ENCODE results near the gene LIMS2. TPM values are rescaled to one million over a fixed set of nuclear protein-coding genes. Genes with fewer than 3 reads are reported as not detected.

LIMS2 gene
- total RNA-seq, 2 donors from 2014 or later = 9.6 to 21.4 TPM

DNA sequence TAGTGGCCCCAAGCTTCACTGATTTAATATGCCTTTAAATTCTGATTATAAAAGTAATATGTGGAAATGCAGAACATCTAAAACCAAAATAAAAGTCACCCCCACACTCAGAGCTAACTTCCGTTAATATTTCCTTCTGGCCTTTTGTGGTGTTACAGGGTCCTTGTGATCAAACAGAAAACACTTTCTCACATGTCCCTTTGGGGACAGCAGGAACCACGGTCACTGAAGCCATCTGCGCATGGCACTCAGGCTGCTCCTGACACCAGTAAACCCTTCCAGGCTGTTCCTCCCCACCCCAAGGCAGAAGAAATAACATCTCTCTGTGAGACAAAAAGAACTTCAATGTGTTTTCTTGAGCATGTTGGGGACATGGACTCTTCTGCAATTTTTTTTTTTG lies 54.5 kb downstream of the LIMS2 start:
- no peak for DNase-seq

DNA sequence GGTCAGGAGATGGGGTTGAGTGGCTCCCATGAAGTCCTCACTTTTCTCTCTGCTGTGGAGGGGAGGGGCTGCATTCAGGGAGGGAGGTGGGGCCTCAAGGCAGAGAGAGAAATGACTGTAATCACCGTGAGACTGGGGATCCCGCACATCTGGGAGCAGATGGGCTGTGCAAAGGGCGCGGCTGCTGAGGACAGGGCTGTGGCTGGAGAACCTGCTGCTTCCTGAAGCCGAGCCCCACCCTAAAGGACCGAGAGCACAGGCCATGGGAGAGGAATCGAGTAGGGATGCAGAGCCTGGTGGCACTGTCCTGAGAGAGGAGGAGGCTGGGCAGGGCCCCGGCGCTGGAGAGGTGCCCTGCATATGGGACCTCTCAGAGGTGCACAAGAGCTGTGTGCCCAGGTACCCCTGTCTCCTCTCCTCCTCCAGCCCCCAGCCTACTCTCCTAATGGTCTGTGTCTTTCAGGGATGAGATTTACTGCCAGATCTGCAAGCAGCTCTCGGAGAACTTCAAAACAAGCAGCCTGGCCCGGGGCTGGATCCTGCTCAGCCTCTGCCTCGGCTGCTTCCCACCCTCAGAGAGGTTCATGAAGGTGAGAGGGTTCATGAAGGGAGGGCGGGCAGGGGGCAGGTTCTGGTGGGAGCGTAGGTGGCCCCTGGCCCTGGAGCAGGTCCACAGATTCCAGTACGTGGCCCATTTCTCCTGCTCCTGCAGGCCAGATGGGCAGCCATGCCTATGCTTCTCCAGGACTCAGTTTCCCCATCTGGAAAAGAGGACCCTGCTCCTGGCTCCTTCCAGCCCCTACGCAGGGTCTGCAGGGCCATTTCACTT lies 55.2 kb downstream of the LIMS2 start:
- ATAC-seq = no peak
- TF ChIP-seq, protein P1, sequence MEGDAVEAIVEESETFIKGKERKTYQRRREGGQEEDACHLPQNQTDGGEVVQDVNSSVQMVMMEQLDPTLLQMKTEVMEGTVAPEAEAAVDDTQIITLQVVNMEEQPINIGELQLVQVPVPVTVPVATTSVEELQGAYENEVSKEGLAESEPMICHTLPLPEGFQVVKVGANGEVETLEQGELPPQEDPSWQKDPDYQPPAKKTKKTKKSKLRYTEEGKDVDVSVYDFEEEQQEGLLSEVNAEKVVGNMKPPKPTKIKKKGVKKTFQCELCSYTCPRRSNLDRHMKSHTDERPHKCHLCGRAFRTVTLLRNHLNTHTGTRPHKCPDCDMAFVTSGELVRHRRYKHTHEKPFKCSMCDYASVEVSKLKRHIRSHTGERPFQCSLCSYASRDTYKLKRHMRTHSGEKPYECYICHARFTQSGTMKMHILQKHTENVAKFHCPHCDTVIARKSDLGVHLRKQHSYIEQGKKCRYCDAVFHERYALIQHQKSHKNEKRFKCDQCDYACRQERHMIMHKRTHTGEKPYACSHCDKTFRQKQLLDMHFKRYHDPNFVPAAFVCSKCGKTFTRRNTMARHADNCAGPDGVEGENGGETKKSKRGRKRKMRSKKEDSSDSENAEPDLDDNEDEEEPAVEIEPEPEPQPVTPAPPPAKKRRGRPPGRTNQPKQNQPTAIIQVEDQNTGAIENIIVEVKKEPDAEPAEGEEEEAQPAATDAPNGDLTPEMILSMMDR (IDR thresholded peaks at IDR 0.05) = no peak
- TF ChIP-seq POLR2A (IDR thresholded peaks at IDR 0.05) = no peak
- Histone ChIP-seq H3K9me3 (no peaks in the 10 kb centered on the region), H3K4me3 (no peak overlapping the region), H3K36me3 (replicated peaks in 1 of 2; ENCODE audit: insufficient read depth in 1 of 2, low read depth in 2 of 2) (no peaks in the 10 kb centered on the region), H3K27me3 (no peaks in the 10 kb centered on the region), H3K4me1 (no peaks in the 10 kb centered on the region), H3K27ac (no peak overlapping the region)
- peak in 2 of 4 donors; percentile 3 to 5 for DNase-seq
- WGBS, 2 donors = 53 to 67% methylated on average over 11 to 14 of the region's 16 CpGs
- intact Hi-C loops (cut with DNase I) = no loop called here

More for the DNA sequence above, 54.5 kb downstream of the LIMS2 start:
- ATAC-seq = no peak
- no peaks in the 10 kb centered on the region for H3K4me1 ChIP-seq
- WGBS, 2 donors = 56 to 73% methylated on average over 3 of the region's 3 CpGs
- no peak overlapping the region for H3K4me3 ChIP-seq
- intact Hi-C loops (cut with DNase I) = no loop called here
- no peaks in the 10 kb centered on the region for H3K36me3 ChIP-seq (replicated peaks in 1 of 2; ENCODE audit: insufficient read depth in 1 of 2, low read depth in 2 of 2)
- no peak overlapping the region for H3K27ac ChIP-seq
- no peaks in the 10 kb centered on the region for H3K9me3 ChIP-seq
- TF ChIP-seq, protein P1 (IDR thresholded peaks at IDR 0.05) = no peak
- no peak for TF ChIP-seq POLR2A (IDR thresholded peaks at IDR 0.05)
- H3K27me3 ChIP-seq = no peaks in the 10 kb centered on the region

DNA sequence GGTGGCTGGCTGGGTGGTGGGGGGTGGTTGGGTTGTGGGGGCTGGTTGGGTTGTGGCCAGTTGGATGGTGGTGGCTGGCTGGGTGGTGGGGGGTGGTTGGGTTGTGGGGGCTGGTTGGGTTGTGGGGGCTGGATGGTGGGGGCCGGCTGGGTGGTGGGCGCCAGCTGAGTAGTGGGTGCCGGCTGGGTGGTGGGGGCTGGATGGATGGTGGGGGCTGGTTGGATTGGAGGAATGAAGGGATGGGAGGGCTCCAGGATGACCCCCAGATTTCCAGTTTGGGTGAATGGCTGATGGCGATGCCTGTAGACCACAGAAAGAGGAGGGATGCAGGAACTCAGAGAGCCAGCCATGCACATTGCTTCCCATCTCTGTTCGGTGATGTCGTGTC lies 56.1 kb downstream of the LIMS2 start:
- 89 to 91% methylated on average over 6 of the region's 6 CpGs for WGBS, 2 donors
- no peaks in the 10 kb centered on the region for H3K9me3 ChIP-seq
- intact Hi-C loops (cut with DNase I) = no loop called here
- H3K36me3 ChIP-seq (replicated peaks in 1 of 2; ENCODE audit: insufficient read depth in 1 of 2, low read depth in 2 of 2) = no peaks in the 10 kb centered on the region
- no peaks in the 10 kb centered on the region for H3K27me3 ChIP-seq
- H3K27ac ChIP-seq = no peak overlapping the region
- no peaks in the 10 kb centered on the region for H3K4me1 ChIP-seq
- no peak overlapping the region for H3K4me3 ChIP-seq
- TF ChIP-seq, protein P1 (IDR thresholded peaks at IDR 0.05) = no peak
- no peak for TF ChIP-seq POLR2A (IDR thresholded peaks at IDR 0.05)
- DNase-seq (peak in 2 of 4 donors; percentile 3 to 5), ATAC-seq (no peak)

DNA sequence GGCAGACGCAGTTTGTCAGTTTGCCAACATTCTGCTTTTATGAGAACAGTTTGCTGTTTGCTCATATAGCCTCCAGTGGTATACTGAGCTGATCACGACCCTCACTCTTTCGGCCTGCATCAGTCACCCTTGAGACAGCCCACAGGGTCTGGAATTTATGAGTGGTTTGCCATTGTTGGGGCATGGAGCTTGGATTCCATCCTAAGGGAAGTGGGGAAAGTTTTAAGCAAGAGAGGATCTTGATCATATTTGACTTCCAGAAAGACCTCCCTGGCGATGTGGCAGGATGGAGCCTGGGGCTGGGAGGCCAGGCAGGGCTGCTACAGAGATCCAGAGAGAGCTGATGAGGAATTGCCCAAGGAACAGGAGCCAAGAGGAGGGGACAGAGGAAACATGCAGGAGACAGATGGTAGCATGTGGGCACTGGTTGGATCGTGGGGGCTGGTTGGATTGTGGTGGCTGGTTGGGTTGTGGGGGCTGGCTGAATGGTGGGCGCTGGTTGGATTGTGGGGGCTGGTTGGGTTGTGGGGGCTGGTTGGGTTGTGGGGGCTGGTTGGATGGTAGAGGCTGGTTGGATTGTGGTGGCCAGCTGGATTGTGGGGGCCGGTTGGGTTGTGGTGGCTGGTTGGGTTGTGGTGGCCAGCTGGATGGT lies 56.7 kb downstream of the LIMS2 start:
- intact Hi-C loops (cut with DNase I) = no loop called here
- no peak for ATAC-seq

More for the DNA sequence above, 56.7 kb downstream of the LIMS2 start:
- WGBS, 2 donors = 66 to 70% methylated on average over 7 of the region's 7 CpGs
- Histone ChIP-seq H3K4me3 (no peak overlapping the region), H3K36me3 (replicated peaks in 1 of 2; ENCODE audit: insufficient read depth in 1 of 2, low read depth in 2 of 2) (no peaks in the 10 kb centered on the region), H3K9me3 (no peaks in the 10 kb centered on the region), H3K27ac (no peak overlapping the region), H3K27me3 (no peaks in the 10 kb centered on the region), H3K4me1 (no peaks in the 10 kb centered on the region)
- TF ChIP-seq, protein P1 (IDR thresholded peaks at IDR 0.05) = no peak
- no peak for TF ChIP-seq POLR2A (IDR thresholded peaks at IDR 0.05)
- no peak for DNase-seq

Measured in body of pancreas (tissue), 4 donors.